NCI-H187 (cell line): ENCODE data around the gene MYO1D.
"Not testable (repeated sequence)": the region's sequence is repeated elsewhere in the genome, so short reads cannot be mapped to it uniquely, and the experiment has no call there.

ENCODE experiments used
- DNase-seq, 2 experiments: peaks; one replicate each; lab custom pipeline; 2025; lab: John Stamatoyannopoulos, UW

The MYO1D gene

DNA sequence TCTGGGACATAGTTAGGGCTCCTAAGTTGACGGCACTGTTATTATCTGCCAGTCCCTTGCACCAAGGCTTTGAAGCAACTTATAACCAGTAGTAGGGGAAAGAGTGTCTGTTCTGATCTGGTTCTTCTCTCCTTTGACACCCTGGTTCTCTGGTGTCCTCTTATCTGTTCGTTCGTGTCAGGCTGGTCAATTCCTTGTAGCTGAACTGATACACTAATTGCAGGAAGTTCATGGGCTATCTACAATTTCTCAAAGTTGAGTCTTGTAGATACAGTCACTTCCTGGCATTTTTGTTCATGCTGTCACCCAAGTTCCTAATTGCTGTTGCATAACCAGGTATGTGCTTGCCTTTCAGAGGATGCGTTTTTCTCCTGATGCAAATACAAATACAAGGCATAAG lies 17.3 kb upstream of the MYO1D start:
- DNase-seq: no peak

DNA sequence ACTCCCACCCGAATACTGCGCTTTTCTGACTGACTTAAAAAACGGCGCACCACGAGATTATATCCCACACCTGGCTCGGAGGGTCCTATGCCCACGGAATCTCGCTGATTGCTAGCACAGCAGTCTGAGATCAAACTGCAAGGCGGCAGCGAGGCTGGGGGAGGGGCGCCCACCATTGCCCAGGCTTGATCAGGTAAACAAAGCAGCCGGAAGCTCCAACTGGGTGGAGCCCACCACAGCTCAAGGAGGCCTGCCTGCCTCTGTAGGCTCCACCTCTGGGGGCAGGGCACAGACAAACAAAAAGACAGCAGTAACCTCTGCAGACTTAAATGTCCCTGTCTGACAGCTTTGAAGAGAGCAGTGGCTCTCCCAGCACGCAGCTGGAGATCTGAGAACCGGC lies 10.5 kb upstream of the MYO1D start:
- DNase-seq: not testable (repeated sequence)

GRCh38 chr17:32886951-32887350 lies 10.0 kb upstream of the MYO1D start:
- DNase-seq: not testable (repeated sequence)

- no peak for DNase-seq
Measured at GRCh38 chr17:32882734-32883133, 5.8 kb upstream of the MYO1D start.

DNA sequence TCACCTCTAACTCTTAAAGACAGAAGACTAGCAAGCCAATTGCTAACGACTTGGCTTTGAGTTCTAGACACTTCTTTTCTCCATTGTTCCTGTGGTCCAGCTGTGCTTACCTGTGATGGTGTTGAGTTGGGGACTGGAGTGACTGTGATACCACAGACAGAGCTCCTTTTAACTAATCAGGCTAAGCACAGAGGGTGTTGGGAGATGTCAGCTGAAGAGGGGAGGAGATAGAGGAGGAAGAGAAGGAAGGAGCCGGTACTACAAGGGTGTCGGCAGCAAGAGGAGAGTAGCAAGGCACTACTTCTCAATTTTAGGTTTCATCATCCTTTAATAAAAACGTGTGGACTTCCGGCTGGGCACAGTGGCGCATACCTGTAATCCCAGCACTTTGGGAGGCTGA lies 5.1 kb upstream of the MYO1D start:
- no peak for DNase-seq

DNA sequence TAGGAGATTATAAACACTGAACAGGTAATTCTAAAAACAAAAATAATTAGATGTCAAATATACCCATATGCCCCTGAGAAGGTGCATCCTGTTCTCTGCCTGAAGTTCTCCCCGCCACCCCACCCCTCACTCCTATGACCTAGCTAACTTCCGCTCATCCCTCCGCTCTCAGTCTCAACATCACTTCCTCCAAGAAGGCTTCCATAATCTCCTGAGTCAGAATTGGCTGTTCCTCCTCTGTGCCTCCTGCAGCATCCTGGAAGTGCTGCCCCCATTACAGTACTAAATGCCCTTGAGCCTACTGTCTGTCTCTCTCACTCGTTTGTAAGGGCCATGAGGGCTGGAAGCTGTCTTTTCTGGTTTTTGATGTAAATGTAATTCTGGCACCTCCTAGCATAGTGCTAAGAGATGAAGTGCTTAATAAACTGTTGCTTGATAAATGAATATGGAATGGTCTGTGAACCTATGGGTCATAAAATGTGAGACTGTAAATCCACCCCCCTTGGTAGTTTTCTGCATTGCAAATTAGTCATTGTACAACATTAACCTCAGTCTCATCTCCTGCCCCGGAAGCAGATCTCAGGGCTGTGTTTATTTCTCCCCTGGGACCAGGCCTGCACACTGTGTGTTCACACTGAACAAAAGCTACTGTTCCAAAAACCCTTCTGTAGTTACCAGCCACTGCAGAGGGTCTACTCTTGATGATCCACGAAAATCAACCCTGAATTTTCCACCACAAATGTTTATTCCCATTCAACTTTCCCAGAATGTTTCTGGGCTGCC lies 3.9 kb upstream of the MYO1D start:
- DNase-seq: no peak

DNA sequence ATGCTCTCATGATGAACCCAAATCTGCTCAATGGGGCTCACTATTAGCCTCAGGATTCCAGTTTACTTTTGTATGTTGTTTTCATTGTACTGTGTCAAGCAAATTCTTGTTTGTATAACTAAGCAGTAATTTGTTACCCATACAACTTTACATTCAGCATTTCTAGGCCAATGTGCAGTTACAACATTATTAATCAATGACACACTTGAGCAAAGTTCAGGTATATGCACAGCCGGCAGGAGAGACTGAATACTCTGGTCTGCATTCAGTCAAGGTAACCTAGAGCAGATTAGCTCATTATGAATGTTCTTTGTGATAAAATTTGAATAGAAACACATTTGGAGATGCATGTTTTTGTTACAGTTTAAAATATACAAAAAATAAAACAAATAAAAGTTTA lies 2.2 kb upstream of the MYO1D start:
- DNase-seq: no peak

GRCh38 chr17:32878211-32878610 lies 1.3 kb upstream of the MYO1D start:
- DNase-seq: no peak

- peak; percentile 65 to 89 for DNase-seq
Measured at GRCh38 chr17:32877164-32877764, 340 bp upstream of the MYO1D start.

- DNase-seq: no peak
Measured at GRCh38 chr17:32875923-32876416, 954 bp downstream of the MYO1D start.

GRCh38 chr17:32875230-32875917 lies 1.6 kb downstream of the MYO1D start:
- no peak for DNase-seq

GRCh38 chr17:32873114-32873513 lies 3.8 kb downstream of the MYO1D start:
- no peak for DNase-seq

DNA sequence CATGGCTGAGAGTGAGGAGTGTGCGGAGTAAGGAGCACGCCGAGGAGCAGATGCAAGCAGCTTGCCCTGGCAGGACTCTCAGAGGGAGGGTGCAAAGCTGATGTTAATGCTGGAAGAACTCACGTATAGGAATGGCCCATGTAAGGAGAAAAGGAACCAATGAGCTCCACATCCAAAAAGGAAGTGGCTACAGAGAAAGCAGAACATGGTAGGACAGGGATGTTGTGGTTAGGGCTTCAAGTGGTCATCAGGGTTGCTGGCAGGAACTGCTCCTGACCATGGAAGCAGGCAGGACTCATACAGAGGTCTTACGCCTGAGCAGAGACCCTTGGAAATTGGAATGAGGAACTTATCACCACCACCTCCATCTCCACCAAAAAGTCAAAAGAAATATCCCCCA lies 5.2 kb downstream of the MYO1D start:
- no peak for DNase-seq

DNA sequence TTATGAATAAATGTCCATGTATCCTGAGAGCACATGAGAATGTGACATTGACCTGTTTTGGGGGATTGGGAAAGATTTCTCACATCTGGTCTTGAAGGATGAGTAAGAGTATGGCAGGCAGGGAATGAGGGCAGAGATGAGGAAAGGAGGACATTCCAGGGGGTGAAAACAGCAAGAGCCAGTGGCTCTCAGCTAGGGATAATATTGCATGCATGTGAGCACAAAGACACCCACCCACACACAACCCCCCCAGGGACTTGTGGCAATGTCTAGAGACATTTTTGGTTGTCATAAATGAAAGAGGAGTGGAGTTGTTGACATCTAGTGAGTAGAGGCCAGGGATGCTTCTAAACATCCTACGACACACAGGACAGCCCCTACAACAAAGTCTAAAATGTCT lies 6.0 kb downstream of the MYO1D start:
- no peak for DNase-seq

- no peak for DNase-seq
Measured at GRCh38 chr17:32870027-32870670, 6.8 kb downstream of the MYO1D start.

DNA sequence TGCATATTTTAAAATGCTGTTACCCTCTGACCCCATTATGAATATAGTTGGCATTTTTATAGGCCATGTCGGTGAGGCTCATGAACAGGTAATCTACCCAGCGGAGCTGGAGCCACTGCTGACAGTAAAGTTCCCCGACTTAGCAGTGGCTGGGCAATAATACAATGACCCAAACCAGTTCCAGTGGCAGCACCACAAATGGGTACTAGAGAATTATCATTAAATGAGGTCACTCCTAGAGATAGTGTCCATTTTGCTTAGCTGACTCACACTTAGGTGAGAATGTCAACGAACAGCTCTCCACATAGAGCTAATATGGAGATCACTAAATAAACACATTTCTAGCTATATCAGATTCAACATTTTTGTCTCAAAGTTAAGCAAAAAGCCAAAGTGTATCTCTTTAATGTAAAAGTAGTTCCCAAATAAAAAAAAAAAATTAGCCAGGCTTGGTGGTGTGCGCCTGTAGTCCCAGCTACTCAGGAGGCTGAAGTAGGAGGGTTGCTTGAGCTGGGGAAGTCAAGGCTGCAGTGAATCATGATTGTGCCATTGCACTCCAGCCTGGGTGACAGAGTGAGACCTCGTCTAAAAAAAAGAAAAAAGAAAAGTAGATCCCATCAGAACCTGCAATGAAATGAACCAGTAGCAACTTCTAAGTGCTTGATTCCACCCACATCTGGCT lies 7.4 kb downstream of the MYO1D start:
- no peak for DNase-seq

GRCh38 chr17:32865141-32865540 lies 11.8 kb downstream of the MYO1D start:
- no peak for DNase-seq

GRCh38 chr17:32863559-32863958 lies 13.4 kb downstream of the MYO1D start:
- DNase-seq: no peak

DNA sequence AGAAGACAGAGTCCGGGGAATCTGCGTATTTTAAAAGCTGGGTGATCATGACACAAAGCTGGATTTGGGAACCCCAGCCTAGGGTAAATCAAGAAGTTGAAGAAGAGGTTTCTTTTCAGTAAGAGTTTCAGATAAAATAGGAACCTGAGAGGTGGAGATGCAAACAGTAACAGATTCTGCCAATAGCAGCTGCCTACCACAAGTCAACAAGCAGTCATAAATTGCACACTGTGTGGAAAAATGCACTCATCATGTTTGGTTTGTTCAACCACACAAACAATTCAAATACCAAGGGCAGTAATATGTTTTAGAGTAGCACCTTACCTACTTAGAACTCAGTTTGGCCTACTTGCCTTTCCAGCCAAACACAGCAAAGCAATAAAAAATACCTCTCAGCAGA lies 14.0 kb downstream of the MYO1D start:
- DNase-seq: no peak

DNA sequence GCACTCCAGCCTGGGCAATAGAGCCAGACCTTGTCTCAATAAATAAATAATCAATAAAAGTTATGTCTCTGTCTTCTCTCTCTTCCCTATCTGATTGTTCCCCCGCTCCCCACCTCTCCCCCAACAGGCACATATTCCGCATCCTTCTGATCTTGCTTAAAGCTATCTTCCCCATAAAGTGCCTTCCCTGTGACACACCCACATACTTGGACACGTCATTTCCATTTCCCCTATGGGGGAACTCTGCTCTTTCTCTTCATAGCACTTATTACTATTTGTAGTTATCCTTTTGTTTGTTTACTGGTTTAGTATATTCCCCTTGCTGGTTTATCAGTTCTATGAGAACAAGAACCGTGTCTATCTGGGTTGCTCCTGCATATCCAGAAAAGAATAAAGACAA lies 14.9 kb downstream of the MYO1D start:
- DNase-seq: no peak

DNA sequence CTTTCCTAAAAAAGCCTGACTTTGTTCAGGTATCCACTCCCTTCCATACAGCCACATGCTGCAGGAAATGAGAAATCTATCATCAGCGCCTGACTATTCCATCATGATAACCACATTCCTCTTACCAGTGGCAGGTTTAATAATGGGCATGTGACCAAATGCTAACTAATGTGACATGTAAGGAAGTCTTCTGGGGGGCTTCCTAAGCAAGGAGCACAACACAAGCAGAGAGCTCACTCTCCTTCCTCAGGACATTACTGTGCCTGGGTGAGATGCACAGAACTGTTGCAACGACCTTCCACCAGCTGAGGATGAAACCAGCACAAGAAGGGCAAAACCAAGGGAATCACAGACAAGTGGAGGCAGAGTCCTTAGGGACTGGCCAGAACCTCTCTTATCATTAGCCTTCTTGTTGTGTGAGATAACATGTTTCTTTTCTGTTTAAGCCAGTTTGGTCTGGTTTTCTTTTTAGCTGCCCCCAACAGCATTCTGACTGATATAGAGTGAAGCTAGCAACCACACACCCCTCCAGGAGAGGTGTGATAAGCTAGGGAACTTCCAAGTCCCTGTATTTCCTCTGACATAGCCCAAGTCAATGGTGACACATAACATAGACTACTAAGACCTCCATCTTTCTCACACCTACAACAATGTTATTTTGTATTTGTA lies 16.9 kb downstream of the MYO1D start:
- no peak for DNase-seq
